ENCODE results near the gene DDX39A.
"Not testable (repeated sequence)": the region's sequence is repeated elsewhere in the genome, so short reads cannot be mapped to it uniquely, and the experiment has no call there.

Gene DDX39A

DNA sequence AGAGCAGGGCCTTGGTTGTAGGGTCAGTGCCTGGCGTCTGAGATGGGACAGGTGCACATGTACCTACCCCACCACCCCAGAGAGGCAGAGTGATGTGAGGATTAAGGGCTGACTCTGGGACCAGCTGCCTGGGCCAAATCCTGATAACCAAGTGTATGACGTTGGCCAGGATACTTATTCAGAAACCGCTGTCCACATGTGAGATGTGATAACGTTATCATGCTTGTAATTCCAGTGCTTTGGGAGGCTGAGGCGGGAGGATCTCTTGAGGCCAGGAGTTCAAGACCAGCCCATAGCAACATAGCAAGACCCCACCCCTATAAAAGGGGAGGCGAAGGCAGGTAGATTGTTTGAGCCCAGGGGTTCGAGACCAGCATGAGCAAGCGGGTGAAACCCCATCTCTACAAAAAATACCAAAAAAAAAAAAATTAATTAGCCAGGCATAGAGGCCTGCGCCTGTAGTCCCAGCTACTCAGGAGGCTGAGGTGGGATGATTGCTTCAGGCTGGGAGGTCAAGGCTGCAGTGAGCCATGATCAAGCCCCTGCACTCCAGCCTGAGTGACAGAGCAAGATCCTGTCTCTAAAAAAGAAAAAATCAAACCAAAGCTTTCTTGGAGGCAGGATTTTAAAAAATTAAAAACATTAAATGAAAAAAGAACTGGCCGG lies 27.9 kb downstream of the DDX39A start:
- no peak for DNase-seq

- no peak for DNase-seq
Observed at GRCh38 chr19:14390548-14390947, 28.6 kb downstream of the DDX39A start.

- DNase-seq, result no peak
Observed at GRCh38 chr19:14385492-14385891, 33.6 kb downstream of the DDX39A start.

GRCh38 chr19:14383661-14384555 lies 35.2 kb downstream of the DDX39A start:
- DNase-seq, result peak in 4 of 58 donors; percentile 19 to 38 (median 26)

DNA sequence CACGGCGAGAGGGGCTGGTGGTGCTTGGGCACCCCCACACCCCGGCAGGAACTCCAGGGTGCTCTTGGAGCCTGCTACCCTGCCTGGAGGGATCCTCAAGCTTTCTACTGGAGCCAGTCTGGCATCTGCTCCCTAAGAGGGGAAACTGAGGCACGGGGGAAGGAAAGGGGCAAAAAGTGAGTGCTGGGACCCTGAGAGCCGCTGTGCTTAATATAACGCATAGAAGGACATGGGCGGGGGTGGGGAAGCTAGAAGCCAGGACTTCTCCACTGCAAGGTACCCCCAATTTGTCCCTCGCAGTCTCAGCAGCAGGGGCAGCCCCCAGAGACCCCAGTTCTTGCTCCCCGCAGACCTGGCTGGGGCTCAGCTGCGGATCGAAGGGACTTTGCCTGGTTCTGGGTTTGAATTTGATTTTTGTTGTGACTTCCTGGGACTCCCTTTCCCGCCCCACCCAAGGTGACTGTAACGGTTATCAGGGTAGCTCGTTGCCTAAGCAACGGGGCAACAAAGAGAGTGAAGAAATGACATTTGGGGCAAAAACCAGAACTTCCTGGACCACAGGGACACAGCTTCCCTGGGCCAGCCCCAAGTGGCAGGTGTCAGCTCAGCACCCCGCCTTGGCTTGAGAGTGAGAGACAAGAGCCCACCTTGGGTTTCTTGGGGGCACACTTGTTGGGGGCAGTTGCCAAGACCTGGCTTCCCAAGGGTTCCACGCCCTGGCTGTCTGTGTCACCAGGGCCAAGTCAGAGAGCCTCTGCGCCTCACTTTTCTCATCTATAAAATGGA lies 37.3 kb downstream of the DDX39A start:
- DNase-seq, result no peak

DNA sequence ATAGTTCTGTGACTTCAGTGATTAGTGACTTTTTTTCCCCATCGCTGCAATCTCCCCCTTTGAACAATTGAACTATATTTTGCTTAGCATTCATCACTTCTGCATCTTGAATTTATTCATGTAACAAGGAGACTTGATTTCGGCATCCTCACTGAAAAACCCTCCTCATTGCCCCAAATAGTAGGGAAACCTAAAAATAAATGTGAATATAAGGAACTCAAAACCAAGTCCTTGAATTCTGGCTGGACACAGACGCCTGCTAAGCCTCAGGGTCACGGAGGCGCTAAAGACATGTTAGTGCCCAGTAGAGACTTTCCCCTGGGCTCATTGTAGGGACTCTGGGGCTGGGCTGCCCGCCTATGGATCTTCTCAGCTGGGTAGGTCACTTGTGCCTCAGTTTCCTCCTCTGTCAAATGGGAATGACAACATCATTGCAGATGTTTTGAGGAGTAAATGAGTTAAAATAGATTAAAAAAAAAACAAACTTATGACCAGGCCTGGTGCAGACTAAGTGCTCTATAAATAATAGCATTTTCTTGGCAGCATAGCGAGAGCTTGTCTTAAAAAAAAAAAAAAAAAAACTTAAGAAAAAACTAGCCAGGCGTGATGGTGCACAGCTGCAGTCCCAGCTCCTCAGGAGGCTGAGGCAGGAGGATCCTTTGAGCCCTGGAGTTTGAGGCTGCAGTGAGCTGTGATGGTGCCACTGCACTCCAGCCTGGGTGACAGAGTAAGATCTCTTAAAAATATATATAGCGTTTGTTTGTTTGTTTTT lies 39.7 kb downstream of the DDX39A start:
- DNase-seq, result no peak

DNA sequence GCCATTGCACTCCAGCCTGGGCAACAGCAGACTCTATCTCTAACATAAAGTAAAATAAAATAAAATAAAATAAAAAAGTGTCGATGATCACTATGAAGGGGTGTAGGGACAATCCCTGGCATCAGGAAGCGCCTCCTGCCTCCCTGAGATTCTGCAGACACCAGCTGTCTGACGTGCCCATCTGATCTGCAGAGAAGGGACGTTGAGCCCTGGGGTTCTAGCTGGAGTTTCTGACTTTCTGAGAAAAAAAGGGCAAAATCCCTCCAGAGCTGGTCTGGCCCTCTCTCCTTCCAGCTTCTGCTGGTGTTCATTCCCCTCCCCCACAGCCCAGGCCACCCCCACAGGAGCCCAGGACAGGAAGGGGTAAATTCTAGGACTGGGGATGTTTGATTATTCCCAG lies 40.3 kb downstream of the DDX39A start:
- DNase-seq, result no peak

DNA sequence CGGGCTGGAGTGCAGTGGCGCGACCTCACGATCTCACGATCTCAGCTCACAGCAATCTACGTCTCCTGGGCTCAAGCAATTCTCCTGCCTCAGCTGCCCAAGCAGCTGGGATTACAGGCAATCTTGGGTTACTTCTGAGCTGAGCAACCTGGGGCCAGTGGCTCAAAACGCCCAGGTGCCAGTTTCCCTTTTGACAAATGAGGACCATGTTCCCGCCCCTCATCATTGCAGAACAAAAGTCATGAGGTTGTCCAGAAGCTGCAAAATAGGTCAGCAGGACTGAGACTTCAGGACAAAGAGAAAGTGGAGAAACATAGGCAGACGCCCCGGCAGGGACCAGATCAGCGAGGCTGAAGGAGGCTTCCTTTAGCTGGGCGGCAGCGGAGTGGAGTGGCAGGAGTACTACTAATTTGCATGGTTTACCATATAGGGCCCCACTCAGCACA lies 41.2 kb downstream of the DDX39A start:
- DNase-seq, result no peak

DNA sequence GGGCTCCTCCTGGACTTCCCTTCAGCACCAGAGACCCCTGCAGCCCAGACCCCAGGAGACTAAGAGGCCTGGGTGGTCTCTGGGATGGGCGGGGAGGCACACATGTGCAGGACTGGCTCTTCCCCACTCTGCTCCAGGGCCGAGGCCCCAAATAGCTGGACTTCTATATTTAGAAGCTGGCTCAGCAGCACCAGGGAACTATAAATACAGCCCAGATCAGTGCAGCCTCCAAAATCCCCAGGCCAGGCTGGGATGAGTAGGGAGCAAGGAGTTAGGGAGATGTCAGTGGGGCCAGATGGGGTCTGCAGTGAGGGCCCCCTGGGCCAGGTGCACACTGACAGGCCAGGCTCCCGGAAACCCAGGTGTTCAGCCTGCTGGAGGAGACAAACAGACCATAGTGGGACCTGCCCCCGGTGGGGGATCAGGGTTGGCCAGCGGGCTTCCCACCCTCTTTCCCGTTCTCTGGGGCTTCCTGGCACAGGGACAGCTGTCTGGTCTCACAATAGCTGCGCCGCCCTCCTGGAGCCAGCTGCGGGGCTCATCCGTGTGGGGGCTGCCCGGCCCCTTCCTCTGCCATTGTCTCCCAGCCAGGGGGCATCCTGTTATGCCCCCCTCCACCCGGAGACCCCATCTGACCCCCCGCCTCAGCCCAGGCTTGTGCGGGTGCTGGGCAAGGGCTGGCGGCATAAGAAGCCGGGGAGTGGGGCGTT lies 43.4 kb downstream of the DDX39A start:
- DNase-seq, result peak in 8 of 58 donors; percentile 6 to 38 (median 15)

DNA sequence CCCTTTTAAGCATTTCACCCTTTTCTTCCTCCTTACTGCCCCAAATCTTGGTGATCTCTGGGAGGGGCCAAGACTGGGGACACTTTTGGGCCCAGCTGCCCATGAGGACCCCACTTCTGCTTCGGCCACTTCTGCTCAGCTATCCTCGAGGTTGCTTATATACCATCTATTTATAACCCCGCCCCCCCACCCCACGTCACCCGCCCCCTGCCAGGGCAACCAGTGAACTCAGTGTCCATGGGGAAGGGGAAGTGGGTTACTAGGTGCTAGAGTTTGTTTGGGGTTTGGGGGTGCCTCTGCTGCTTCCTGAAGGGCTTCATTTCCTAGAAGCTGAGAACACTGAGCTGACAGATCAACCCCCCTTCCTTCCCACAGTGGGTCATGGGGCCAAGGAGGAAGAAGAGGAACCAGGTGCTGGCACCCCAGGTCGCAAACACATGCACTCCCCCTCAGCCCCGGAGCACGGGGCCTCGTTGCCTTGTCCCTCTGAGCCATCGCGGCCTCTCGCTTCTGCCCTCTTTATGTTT lies 44.0 kb downstream of the DDX39A start:
- DNase-seq, result peak in 8 of 58 donors; percentile 7 to 47 (median 35)

DNA sequence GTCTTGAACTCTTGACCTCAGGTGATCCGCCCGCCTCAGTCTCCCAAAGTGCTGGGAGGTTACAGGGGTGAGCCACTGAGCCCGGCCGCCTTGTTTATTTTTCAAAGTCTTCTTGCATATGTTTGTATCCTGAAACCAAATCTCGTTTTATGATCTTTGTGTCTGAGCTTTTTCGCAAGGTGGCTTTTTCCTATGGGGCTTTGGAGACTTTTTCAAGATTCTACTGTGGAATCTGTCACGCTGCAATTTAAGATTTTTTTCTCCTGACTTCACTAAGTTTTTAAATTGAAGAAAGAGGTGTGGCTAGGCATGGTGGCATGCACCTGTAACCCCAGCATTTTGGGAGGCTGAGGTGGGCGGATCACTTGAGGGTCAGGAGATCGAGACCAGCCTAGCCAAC lies 44.8 kb downstream of the DDX39A start:
- DNase-seq, result not testable (repeated sequence)

DNA sequence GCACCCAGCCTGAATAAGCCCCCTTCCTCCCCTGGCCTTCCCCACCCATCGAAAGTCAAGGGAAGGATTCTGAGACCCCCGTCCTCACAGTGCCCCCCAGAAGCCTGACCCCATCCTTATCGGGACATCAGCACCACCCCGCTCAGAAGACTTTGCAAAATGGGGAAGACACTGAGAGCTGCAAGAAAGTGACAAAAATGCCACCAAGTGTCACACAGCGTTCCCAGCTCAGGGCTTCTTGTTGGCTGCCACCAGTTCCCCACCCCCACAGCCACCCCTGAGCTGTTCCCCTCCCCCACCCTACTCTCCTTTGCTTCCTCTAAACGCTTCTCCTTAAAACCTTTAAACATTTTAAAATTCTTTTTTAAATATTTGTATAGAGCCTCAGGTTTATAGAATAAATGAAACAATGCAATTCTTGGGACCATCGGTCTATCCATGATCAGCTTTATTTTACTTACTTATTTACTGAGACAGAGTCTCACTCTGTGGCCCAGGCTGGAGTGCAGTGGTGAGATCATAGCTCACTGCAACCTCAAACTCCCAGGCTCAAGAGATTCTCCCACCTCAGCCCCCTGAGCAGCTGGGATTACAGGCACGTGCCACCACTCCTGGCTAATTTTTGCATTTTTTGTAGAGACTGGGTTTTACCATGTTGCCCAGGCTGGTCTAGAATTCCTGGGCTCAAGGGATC lies 46.6 kb downstream of the DDX39A start:
- not testable (repeated sequence) for DNase-seq

GRCh38 chr19:14371301-14371821 lies 47.8 kb downstream of the DDX39A start:
- DNase-seq, result no peak

DNA sequence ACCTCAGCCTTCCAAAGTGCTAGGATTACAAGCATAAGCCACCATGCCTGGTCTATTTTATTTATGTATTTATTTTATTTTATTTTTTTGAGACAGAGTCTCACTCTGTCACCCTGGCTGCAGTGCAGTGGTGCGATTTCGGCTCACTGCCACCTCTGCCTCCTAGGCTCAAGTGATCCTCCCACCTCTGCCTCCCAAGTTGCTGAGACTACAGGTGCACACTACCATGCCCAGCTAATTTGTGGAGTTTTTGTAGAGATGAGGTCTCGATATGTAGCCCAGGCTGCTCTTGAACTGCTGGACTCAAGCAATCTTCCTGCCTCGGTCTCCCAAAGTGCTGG lies 48.2 kb downstream of the DDX39A start:
- no peak for DNase-seq

DNA sequence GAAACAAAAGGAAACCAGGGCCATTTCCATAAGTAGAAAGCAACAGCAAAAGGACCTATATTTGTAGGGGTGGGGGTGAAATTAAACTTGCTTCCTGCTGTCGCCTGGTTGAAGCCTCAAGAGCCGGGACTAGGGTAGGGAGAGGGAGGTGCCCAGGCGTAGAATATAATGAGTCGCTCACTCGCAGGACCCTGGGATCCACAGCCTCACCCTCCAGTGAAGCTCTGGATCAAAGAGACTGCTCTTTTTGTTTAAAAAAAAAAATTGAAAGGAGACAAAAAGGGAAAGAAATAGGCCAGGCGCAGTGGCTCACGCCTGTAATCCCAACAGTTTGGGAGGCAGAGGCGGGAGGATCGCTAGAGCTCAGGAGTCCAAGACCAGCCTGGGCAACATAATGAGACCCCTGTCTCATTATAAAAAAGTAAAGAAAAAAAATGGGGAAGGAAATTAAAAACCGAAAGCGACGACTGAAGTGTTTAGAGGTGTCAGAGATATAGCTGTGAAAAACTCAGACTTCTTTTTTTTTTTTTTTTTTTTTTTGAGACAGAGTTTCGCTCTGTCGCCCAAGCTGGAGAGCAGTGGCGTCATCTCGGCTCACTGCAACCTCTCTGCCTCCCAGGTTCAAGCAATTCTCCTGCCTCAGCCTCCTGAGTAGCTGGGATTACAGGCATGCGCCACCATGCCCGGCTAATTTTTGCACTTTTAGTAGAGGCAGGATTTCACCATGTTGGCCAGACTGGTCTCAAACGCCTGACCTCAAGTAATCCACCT lies 48.8 kb downstream of the DDX39A start:
- DNase-seq, result no peak

DNA sequence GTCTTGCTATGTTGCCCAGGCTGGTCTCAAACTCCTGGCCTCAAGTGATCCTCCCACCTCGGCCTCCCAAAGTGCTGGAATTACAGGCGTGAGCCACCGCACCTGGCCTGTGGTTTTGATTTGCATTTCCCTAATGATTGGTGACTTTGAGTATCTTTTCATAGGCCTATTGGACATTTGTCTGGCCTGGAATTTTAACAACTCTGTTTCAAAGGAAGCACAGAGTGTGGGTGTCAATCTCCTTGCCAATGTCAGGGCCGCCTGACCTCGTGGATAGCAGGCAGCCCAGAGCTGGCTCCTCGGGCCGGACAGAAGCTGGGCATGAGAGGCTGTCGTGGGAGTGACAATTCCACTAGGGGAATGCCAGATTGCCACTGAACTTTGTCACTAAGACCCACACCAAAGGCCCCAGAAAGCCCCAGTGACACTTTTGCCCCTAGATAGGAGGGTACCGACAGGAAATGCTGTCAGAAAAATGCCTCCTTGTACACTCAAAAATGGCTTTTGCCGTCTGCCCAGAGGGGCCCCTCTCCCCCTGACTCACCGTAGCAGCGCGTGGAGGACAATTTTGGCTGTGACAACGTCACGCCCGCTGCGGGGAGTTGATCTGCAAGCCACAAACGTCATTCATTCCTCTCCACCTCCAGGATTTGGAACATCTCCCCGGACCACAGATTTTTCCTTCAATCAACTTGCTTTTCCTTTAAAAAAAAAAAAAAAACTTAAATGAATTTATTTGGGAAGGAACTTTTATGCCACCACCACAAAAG lies 49.6 kb downstream of the DDX39A start:
- peak in 3 of 58 donors; percentile 5 to 13 (median 8) for DNase-seq

DNA sequence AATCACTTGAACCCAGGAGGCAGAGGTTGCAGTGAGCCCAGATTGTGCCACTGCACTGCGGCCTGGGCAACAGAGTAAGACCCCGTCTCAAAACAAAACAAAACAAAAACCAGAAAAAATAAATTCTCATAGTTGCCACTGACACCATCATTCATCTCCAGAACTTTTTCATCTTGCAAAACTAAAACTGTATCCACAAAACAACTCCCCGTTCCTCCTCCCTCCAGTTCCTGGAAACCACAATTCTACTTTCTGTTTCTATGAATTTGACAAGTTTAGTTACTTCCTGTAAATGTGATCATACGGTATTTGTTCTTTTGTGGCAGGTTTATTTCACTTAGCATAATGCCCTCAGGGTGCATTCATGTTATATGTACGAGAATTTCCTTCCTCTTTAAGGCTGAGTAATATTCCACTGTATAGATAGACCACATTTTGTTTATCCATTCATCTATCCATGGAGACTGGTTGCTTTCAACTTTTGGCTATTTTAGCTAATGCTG lies 51.1 kb downstream of the DDX39A start:
- no peak for DNase-seq
